Transverse colon (tissue), 4 donors: ENCODE results near the gene OPN3. TPM values are rescaled to one million over a fixed set of nuclear protein-coding genes. Genes with fewer than 3 reads are reported as not detected.
A peak's percentile ranks its signal among the peaks of the same experiment; 100 is the strongest.
"Not testable (repeated sequence)": the region's sequence is repeated elsewhere in the genome, so short reads cannot be mapped to it uniquely, and the experiment has no call there.

Experiments used
- DNase-seq: peaks from one replicate; pipeline ENCODE4 v3.0.0-alpha.2; 2019
- H3K27ac ChIP-seq, 4 donors: fragments of 200-600 bp; sonication (generic); 2 replicates each; pipeline ENCODE4 v1.5.1; 2016 to 2018; ENCODE audit warnings: inconsistent platforms in 4 of 4
- H3K27me3 ChIP-seq: fragments of 200-600 bp; sonication (generic); 2 replicates; pipeline ENCODE4 v1.5.1; 2017; ENCODE audit warnings: inconsistent platforms
- H3K36me3 ChIP-seq, 4 donors: fragments of 200-600 bp; sonication (generic); 2 replicates each; pipeline ENCODE4 v1.5.1; 2017 to 2019; ENCODE audit warnings: inconsistent platforms in 4 of 4
- H3K4me1 ChIP-seq, 4 donors: fragments of 200-600 bp; sonication (generic); 2 replicates each; pipeline ENCODE4 v1.5.1; 2017 to 2020; ENCODE audit warnings: inconsistent platforms in 4 of 4
- H3K4me3 ChIP-seq, 4 donors: fragments of 200-600 bp; sonication (generic); 1 replicate in 1 of 4; 2 replicates in 3 of 4; pipeline versions ENCODE4 v1.5.1 to v1.6.1; 2017 to 2019; ENCODE audit warnings: inconsistent platforms in 4 of 4
- H3K9me3 ChIP-seq, 2 donors: fragments of 200-600 bp; sonication (generic); 2 replicates each; pipeline ENCODE4 v1.5.1; 2017 to 2019; ENCODE audit warnings: inconsistent platforms in 2 of 2
- CTCF ChIP-seq, 5 experiments: fragments of 200-600 bp in 3 of 5; fragments of 450-650 bp in 2 of 5; sonication (generic) in 3 of 5; IDR thresholded peaks; 1 replicate in 2 of 5; 2 replicates in 3 of 5; pipeline ENCODE4 v1.5.1; 2016 to 2017; ENCODE audit warnings: antibody characterized with exemption in 5 of 5, inconsistent platforms in 3 of 5, mild to moderate bottlenecking in 2 of 5, moderate library complexity in 1 of 5
- EP300 ChIP-seq: sonication (generic); formaldehyde crosslinking; IDR thresholded peaks from one replicate; pipeline ENCODE4 v1.6.1; 2017; ENCODE audit warnings: antibody characterized with exemption, low read depth
- POLR2A ChIP-seq: fragments of 450-650 bp; IDR thresholded peaks from one replicate; pipeline ENCODE4 v1.6.1; 2016; ENCODE audit warnings: antibody characterized with exemption, mild to moderate bottlenecking, moderate library complexity
- POLR2AphosphoS5 ChIP-seq, 3 donors: sonication (generic); formaldehyde crosslinking; IDR thresholded peaks; one replicate each; pipeline ENCODE4 v1.6.1; 2016; ENCODE audit warnings: antibody characterized with exemption in 3 of 3
- WGBS, 2 donors: methylation state at CpG; one replicate each; pipeline ENCODE4 v1.1.5; 2018; ENCODE audit warnings: low coverage in 1 of 2; 5-methylcytosine and 5-hydroxymethylcytosine counted together
- in situ Hi-C, 4 donors: fragments of 200-750 bp; cut with MboI; loops; one replicate each; pipeline versions ENCODE4 v1.15.0 to v1.15.1; 2017; ENCODE audit warnings: low sequenced_read_pairs in 3 of 4, low pct_ligation_motif_present in 1 of 4, low pct_unique_long_range_greater_than_20kb in 1 of 4
- intact Hi-C: fragments of 100-400 bp; cut with DNase I; formaldehyde crosslinking; loops from one replicate; pipeline ENCODE4 v1.15.1; 2023; ENCODE audit warnings: low total_unique reads
- total RNA-seq, 4 donors: library from RNA; depleted of rRNA; stranded (reverse); fragments of >200 nt; gene quantifications; one replicate each; pipeline ENCODE4 v1.1.0, GENCODE V29; 2016

The OPN3 gene
- 100 to 1,000 TPM in 1 of 4 donors, 10 to 100 TPM in 3; 23.5 to 107 (median 49.3) TPM for total RNA-seq

GRCh38 chr1:241640149-241640866 lies at the start of gene OPN3, which contains the start of gene CHML:
TSS of gene OPN3 (minus strand) at chr1:241640369. CDS start at chr1:241640254, 115 bp downstream.
TSS of gene CHML (minus strand) at chr1:241640369. CDS start at chr1:241635766, 4,603 bp downstream.
- Histone ChIP-seq H3K27ac (peak within 1 kb of the TSS; percentile 87 to 92 (median 88)), H3K4me1 (peaks cover 0 to 28% (median 19%) of the 10 kb centered on the region in 4 donors), H3K4me3 (peak within 1 kb of the TSS; percentile 81 to 92 (median 90)), H3K36me3 (peaks cover 0 to 2% (median 0%) of the 10 kb centered on the region in 4 donors), H3K27me3 (no peaks in the 10 kb centered on the region), H3K9me3 (no peaks in the 10 kb centered on the region)
- WGBS, 2 donors, result 14% methylated on average over 17 of the region's 81 CpGs; no CpG with 5 or more reads in 1 of the 2 donors
- in situ Hi-C loops (loop anchor here in 1 of 4 donors (25.0 kb wide), 1 partner anchor 103 kb away; the partner anchor contains the start of gene KMO), intact Hi-C loops (no loop called here)
- TF ChIP-seq POLR2AphosphoS5 (IDR thresholded peaks at IDR 0.05) (peak; percentile 51 to 85 (median 83)), EP300 (no peak)
- peak; percentile 97 for DNase-seq

- H3K4me3 ChIP-seq, result no peak overlapping the region
- H3K27me3 ChIP-seq, result no peaks in the 10 kb centered on the region
- no peak overlapping the region for H3K27ac ChIP-seq
- no peaks in the 10 kb centered on the region for H3K36me3 ChIP-seq
- intact Hi-C loops (no loop called here), in situ Hi-C loops (no loop called here)
- no peaks in the 10 kb centered on the region for H3K4me1 ChIP-seq
- no peak for DNase-seq
- 44 to 51% methylated on average over 2 of the region's 2 CpGs for WGBS, 2 donors
- TF ChIP-seq CTCF (IDR thresholded peaks at IDR 0.05) (no peak), POLR2A (no peak), EP300 (no peak), POLR2AphosphoS5 (IDR thresholded peaks at IDR 0.05) (no peak)
- H3K9me3 ChIP-seq, result no peaks in the 10 kb centered on the region
Measured at GRCh38 chr1:241688940-241689368, 48.8 kb upstream of the OPN3 start.

- no peak for DNase-seq
- no peaks in the 10 kb centered on the region for H3K4me1 ChIP-seq
- no peaks in the 10 kb centered on the region for H3K9me3 ChIP-seq
- H3K4me3 ChIP-seq, result no peak overlapping the region
- no peaks in the 10 kb centered on the region for H3K36me3 ChIP-seq
- 93 to 100% methylated on average over 1 of the region's 1 CpG for WGBS, 2 donors
- intact Hi-C loops (no loop called here), in situ Hi-C loops (no loop called here)
- H3K27me3 ChIP-seq, result no peaks in the 10 kb centered on the region
- TF ChIP-seq POLR2A (no peak), POLR2AphosphoS5 (IDR thresholded peaks at IDR 0.05) (no peak), EP300 (no peak), CTCF (IDR thresholded peaks at IDR 0.05) (no peak)
- H3K27ac ChIP-seq, result no peak overlapping the region
Measured at GRCh38 chr1:241684108-241684507, 43.9 kb upstream of the OPN3 start.

- no peak for TF ChIP-seq CTCF (IDR thresholded peaks at IDR 0.05)
- TF ChIP-seq EP300, result no peak
- no peak for TF ChIP-seq POLR2AphosphoS5 (IDR thresholded peaks at IDR 0.05)
- no peak for TF ChIP-seq POLR2A
- WGBS, 2 donors, result 91 to 94% methylated on average over 2 of the region's 2 CpGs
Measured at GRCh38 chr1:241682921-241683320, 42.8 kb upstream of the OPN3 start.

GRCh38 chr1:241681861-241682448 lies 41.8 kb upstream of the OPN3 start:
- in situ Hi-C loops, intact Hi-C loops, H3K4me1 ChIP-seq, H3K36me3 ChIP-seq, H3K27me3 ChIP-seq, H3K9me3 ChIP-seq, H3K4me3 ChIP-seq, DNase-seq, H3K27ac ChIP-seq: not testable (repeated sequence)
- 70 to 78% methylated on average over 4 of the region's 4 CpGs for WGBS, 2 donors

More at GRCh38 chr1:241682921-241683320, 42.8 kb upstream of the OPN3 start:
- no peak overlapping the region for H3K4me3 ChIP-seq
- no peak for DNase-seq
- no peaks in the 10 kb centered on the region for H3K36me3 ChIP-seq
- no peaks in the 10 kb centered on the region for H3K9me3 ChIP-seq
- no peak overlapping the region for H3K27ac ChIP-seq
- no peaks in the 10 kb centered on the region for H3K27me3 ChIP-seq
- intact Hi-C loops, result no loop called here
- H3K4me1 ChIP-seq, result no peaks in the 10 kb centered on the region
- in situ Hi-C loops, result no loop called here
